Midbrain (tissue), 1 donor: ENCODE results near the gene SPINK9.
"Not testable (repeated sequence)": the region's sequence is repeated elsewhere in the genome, so short reads cannot be mapped to it uniquely, and the experiment has no call there.

Experiments used
- DNase-seq: peaks from one replicate; lab custom pipeline; 2025; lab: John Stamatoyannopoulos, UW

Gene SPINK9

GRCh38 chr5:148335259-148335658 lies at the start of gene SPINK9:
Gene SPINK9, plus strand, starts transcription at chr5:148335559. Its CDS starts 55 bp downstream, at chr5:148335614.
- DNase-seq = no peak

- peak; percentile 9 for DNase-seq
These were observed 44.8 kb upstream of the SPINK9 start for GRCh38 chr5:148290271-148291195.

DNA sequence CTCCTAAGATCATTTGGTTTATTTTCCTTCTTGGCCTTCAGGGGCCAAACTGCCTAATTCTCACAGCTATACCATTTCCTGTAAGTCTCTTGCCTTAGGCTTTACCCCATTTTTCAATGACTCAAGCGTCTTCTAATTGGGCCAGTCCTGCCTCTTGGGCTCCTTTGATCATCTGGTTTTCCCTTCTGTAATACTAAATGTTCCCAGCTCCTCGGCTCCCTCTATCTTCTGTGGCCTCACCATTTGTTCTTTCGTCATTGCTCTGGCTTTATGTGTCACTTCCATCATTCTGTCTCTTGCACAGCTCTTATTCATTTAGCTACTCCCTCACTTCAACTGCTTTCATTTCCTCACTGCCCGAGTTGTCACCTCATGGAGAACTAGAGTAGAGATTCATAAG lies 37.6 kb upstream of the SPINK9 start:
- DNase-seq = no peak

DNA sequence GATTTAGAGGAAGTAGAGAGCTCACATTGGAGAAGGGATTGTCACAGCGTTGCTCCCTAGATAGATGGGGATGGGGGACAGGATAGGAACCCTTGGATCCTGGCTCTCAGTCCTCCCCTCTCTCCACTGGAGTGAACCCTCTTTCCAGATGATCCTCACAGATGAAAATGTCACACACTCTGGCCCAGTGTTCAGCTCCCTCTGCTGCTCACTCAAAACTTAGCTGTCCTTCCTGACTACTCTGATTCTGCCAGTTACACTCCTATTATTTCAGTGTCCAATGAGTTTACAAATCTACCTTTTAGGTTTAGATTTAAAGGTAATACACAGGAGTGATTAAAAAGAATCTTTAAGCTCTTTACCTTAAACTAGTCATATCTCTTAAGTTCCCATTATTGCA lies 28.9 kb upstream of the SPINK9 start:
- no peak for DNase-seq

GRCh38 chr5:148309019-148309418 lies 26.3 kb upstream of the SPINK9 start:
- DNase-seq = no peak

DNA sequence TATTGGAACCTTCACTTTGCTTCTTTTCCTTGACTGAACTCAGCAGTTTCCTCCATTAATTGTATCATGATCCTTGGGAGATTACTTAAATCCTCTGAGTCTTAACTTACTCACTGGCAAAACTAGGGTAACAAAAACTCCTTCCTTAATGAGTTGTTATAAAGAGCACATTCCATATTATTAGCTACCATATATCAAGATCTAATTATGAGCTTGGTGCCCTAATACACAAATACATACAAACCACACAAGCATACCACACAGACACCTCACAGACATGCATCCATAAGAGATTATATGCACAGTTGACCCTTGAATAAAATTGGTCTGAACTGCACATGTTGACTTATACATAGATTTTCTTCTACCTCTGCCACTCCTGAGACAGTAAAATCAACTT lies 25.6 kb upstream of the SPINK9 start:
- no peak for DNase-seq

DNA sequence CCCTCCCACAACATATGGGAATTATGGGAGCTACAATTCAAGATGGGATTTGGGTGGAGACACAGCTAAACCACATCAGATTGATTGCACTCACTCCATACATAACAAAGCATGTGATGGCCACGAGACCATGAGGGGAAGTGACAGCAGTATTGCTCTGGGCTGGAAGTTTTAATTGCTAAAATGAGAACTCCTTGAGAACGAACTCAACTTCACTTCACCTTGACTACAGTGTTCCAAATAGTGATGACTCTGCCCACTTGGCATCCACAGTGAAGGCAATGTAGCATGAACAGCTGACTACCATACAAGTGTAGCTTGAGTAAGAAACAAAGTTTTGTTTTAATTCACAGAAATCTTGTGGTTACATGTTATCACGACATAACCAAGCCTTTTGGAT lies 23.9 kb upstream of the SPINK9 start:
- no peak for DNase-seq

GRCh38 chr5:148312153-148312552 lies 23.2 kb upstream of the SPINK9 start, which contains the start of gene SPINK7:
Gene SPINK7, plus strand, starts transcription at chr5:148312423. Its CDS starts 61 bp downstream, at chr5:148312484.
- DNase-seq = no peak

GRCh38 chr5:148314187-148314586 lies 21.2 kb upstream of the SPINK9 start:
- no peak for DNase-seq

DNA sequence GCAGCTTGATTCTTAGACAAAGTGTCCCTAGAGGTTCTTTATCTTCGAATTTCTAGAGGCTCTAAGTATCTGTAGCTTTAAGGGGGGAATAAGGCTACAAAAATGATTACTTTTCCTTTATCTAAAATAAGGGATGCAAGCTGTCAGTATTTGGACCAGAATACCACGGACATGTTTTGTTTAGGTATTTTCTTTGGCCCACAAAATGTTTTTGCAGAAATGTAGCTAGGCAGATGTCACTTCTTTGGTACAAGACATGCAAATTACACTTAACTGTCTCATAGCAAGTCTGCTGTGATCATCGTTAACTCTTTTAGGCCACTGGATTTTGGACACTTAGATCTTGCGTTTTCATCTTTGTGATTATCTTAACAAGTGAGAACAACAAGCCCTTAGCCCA lies 20.6 kb upstream of the SPINK9 start:
- DNase-seq = no peak

GRCh38 chr5:148320011-148320963 lies 15.1 kb upstream of the SPINK9 start:
- DNase-seq = not testable (repeated sequence)

GRCh38 chr5:148333262-148333849 lies 2.0 kb upstream of the SPINK9 start:
- DNase-seq = no peak

DNA sequence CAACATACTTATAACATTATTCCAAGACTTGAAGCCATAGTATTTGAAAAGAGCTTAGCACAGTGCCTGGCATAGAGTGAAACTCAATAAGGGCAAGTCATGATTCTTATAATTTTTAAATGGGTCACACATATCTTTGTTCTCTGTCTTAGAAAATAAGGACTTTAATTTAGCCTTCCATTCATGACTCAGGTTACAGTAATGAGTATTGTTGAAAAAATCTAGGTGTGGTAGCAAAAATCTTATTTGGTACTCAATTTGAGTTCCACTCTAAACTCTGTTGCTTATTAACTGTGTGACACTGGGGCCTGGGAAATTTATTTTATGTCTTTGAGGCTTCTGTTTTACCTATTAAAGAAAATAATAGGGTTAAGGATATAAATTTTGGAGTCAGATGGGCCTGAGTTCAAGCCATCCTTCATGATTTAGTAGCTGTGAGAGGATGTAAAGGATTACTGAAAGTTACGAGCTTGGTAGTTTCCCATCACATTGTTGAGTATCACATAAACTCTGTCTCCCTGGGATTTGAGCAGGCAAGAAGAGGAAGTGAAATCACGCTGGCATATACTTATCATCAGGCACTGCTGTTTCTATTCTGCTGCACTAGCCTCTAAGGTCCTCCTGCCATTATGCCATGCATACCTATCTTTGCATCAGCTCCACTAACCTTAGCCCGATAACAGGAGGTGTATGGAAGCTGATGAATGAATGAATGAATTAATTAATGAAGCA lies 1.5 kb downstream of the SPINK9 start:
- DNase-seq = no peak

- no peak for DNase-seq
These were observed 7.1 kb downstream of the SPINK9 start for GRCh38 chr5:148342371-148343045.

GRCh38 chr5:148343046-148343407 lies 7.7 kb downstream of the SPINK9 start:
- DNase-seq = no peak

- no peak for DNase-seq
These were observed 8.5 kb downstream of the SPINK9 start for GRCh38 chr5:148343603-148344487.

- no peak for DNase-seq
These were observed 12.3 kb downstream of the SPINK9 start for GRCh38 chr5:148347706-148348105.

- DNase-seq = no peak
These were observed 17.3 kb downstream of the SPINK9 start for GRCh38 chr5:148352696-148353095.

DNA sequence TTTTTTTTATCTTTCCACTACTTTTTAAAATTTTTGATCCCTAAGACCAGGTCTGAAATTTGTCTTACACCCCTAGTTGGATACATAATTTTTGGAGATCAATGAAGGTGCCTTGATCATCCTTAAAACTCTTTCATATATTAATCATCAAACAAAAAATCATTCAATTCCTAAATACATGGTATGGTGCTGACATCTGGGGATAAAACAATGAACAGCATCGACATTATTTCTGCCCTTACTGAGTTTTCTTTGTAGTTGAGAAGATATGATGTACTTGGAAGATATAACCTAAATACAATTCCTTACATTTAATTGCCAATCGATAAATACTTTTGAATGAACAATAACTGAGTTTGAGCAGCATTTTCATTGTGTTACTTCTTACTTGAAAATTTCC lies 18.3 kb downstream of the SPINK9 start:
- no peak for DNase-seq

DNA sequence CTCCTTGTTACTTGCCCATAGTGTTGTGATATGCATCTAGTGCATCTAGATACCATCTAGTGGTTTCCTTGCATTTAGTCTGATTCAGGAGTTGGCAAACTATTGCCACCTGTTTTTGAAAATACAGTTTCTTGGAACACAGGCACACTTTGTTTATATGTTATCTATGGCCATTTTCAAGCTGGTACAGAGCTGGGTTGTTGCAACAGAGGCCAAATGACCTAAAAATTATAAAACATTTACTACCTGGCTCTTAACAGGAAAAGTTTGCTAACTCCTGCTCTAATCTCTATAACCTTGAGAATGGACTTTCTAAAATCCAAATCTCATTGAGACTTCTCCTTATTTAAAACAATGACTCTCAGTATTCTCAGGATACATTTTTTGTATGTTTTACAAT lies 29.0 kb downstream of the SPINK9 start:
- DNase-seq = no peak
